Stimulated activated CD8-positive, alpha-beta memory T cell treated with anti-CD3 and anti-CD28 coated beads, Interleukin-2, amount 100 ng/mL, for 1 hour (primary cell): ENCODE measurements around the gene TMX1.
"Not testable (repeated sequence)": the region's sequence is repeated elsewhere in the genome, so short reads cannot be mapped to it uniquely, and the experiment has no call there.

Experiments used
- DNase-seq, 2 donors: peaks; one replicate each; pipeline ENCODE4 v3.0.0-alpha.2; 2020; ENCODE audit warnings: low read depth in 2 of 2

Gene TMX1

DNA sequence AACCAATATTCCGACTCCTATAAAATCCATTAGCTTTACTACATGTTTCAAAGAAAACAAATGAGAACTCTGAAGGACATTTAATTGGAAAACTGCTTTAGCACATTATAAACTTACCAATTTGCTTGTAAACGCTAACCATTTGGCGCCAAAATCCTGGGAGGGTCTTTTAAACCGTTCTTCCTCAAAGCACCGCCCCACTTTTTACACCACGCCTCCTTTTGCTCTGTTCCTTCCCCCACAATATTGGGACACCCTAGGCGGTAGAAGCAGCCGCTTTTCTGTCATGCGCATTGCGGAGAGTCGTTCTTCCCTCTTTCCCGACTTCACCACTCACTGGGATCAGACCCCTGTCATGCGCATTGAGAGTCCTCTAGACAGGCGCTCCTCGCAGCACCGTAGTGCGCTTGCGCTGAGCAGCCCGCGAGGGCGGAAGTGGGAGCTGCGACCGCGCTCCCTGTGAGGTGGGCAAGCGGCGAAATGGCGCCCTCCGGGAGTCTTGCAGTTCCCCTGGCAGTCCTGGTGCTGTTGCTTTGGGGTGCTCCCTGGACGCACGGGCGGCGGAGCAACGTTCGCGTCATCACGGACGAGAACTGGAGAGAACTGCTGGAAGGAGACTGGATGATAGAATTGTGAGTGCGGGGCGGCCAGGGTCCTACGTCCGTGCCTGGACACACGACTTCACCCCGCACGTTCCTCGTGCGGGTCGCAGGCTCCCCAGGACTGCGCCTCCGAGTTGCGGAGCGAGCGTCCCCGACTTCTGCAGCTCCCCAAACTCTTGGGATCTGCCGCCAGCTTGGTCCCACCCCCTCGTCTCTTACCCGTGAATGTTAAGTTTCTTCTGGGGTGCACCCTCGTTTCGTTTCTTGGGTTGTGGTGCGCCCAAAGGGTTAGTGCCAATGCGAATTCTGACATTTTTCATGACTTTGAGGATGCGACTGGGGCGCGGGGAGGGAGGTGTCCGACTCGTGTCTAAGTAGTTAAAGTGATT lies at the start of gene TMX1:
TSS of gene TMX1 (plus strand) at position 435 of the 991 bp plus-strand sequence. CDS start at position 481, 46 bp downstream.
- peak; percentile 71 to 74 for DNase-seq

DNA sequence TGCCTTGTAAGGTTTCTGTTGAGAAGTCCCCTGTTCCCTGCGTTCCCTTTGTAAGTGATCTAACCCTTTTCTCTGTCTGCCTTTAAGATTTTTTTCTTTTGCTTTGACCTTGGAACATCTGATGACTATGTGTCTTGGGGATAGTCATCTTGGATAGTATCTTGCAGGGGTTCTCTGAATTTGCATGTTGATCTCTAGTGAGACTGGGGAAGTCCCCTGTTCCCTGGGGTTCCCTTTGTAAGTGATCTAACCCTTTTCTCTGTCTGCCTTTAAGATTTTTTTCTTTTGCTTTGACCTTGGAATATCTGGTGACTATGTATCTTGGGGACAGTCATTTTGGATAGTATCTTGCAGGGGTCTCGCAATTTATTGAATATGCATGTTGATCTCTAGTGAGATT lies 38.2 kb upstream of the TMX1 start:
- DNase-seq = no peak

DNA sequence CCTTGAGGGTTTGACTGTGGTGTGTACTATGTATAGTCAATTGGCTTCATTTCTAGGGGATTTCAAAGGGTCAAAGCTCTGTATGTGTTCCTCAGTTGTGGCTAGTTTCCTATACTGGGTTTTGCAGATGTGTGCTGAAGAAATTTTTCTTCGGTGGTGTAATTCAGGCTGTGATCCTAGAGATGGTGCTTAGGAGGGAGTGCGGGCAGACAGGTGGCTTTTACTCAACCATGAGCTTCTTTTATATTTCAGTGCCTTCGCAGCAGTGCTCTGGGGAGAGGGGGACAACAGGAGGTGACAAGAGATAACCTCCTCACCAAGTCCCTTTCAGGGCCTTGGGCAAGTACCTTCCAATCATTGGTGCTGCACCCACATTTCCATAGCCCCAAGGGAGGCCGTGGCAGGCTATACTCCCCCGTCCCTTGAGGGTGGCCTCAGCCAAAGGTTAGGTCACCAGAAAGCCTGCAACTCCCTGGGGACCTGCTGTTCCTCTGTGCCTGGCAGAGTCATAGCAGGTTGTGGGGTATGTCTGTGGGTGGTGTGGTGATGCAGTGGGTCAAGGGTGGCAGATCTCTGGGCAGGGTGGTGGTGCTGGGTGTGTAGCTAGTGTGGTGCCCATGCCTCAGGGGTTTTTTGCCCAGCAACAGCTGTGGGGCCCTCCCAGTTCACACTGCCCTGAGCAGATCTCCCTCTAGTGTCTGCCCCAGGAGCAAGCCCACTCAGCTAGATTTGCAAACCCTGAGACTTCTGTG lies 37.0 kb upstream of the TMX1 start:
- no peak for DNase-seq

DNA sequence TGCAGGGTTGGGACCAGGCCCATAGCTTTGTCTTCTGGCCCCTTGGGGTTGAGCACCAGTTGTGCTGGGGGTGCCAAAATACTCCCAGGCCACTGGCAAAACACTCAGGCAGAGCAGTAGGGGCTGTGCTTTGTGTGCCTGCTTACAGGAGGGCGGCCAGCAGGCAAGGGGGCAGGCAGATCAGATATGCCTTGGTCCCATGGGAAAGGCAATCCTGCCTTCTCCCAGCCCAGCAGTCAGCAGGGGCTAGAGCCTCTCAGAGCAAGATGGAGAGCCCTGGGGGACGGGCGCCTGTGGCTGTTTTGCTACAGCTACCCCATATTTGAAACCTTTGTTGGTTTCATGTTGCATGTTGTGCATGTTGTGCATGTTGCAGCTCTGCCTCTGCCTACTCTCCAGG lies 36.2 kb upstream of the TMX1 start:
- DNase-seq = no peak

DNA sequence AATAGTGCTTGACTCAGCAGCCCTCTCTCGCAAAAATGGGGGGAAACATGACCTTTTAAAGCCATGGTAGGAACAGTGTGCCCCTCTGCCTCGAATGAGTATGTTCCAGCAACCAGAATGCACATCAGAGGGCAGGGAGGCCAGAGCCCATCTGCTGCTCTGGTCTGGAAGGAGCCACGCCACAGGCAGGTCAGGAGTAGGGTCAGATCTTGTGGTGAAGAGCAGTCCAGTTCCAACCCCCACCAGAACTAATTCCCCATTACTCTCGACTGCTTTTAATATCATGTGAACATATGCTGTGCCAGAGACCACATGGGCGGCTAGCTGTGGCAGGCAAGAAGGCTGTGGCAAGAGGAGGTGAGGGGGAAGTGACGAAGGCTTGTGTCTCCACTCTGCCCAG lies 34.6 kb upstream of the TMX1 start:
- no peak for DNase-seq

DNA sequence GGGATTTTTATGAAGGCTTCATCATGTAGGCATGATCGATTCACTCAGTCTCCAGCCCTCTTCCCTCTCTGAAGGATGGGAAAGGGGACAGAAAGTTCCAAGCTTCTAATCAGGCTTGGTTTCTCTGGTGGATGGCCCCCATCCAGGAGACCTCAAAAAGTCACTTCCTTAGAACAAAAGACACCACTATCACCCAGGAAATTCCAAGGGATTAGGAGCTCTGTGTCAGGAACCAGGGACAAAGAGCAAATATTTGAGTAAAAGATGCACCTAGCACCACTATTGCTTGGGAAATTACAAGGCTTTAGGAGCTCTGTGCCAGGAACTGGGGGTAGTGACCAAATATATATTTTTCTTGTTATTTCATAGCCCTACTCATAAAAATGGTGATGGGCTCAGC lies 33.6 kb upstream of the TMX1 start:
- DNase-seq = no peak

DNA sequence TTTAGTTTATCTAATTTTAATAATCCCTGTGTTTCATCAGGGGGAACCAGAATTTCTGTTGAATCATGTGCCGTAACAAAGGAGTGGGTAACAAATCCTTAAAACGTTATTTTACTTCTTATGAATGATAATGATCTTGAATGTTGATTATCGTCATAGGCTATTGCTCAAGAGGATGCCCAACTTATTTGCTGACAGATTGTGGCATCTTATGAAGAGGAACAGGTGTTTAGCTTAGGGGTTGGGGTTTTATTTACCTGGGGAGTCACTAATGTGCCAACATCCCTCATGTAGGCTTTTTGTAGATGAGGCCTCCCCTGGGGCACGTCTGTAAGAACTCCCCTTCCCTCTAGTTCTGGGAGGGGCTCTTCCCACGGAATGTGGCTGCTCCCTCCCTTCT lies 32.4 kb upstream of the TMX1 start:
- no peak for DNase-seq

DNA sequence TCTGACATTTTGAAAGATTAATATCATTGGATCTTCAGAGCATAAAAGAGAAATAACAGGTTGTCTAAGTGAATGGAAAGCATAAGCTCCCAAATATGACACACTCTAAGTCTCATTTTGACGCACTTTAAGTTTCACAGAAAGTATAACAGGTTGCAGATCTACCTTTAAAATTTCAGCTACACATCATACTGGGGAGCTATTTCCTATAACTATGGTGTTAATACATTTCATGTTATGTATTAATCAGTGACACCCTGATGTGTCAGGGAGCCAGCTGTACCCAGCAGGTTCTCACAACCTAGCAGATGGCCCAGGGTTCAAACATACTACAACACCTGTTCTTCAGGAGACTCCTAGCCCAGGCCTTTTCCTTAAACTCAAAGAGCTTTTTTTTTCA lies 31.1 kb upstream of the TMX1 start:
- no peak for DNase-seq

DNA sequence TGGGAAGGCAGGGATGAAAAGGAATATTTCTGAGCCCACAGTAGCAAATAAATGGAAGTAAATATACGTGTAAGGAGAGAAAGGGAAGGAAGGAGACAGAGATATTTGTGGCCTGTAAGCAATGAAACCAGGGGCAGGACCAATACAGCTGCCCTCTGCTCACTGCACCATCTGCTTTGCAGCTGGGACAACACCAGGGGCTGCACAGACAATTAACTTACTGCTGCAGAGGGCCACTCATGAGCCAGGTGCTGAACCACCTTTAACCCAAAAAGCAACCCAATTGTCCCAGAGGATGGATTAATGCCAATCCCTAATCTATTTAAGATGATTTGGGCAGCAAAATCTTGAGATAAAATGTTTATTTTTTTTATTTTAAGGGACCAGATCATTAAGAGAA lies 30.6 kb upstream of the TMX1 start:
- DNase-seq = no peak

DNA sequence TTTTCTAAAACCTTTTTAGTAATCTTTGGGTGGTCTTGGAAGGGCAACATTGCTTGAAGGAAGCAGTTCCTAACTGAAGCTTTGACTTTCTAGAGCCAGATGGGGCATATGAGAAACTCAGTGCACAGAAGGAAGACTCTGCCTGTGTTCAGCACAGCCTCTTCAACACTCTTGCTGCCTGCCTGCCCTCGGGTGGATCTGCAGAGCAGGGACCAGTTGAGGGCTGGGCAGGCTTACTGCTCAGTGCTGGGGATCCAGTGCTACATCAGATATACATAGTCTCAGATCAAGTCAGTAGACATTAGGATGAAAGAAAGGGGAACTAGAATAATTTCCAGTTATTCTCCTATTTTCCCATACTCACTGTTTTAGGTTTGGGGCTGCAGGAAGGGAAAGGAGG lies 29.5 kb upstream of the TMX1 start:
- no peak for DNase-seq

DNA sequence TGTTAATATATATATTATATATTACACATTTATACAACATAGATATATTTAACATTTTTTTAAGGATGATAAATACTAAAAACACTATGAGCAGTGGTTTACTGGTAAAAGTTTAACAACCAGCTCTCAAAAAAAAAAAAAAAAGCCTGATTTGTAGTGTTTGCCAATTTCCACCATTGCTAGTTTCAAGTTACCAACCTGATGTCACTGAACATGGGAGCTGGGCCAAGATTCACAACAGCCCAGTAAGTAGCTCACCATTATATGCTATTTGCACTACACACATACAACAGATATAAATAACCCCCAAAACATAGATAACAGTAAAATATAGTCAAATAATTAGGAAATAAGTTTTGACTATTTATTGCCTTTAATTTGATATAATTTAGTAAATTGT lies 28.9 kb upstream of the TMX1 start:
- DNase-seq = no peak

GRCh38 chr14:51216602-51217001 lies 23.4 kb upstream of the TMX1 start:
- no peak for DNase-seq

- no peak for DNase-seq
Observed at GRCh38 chr14:51219473-51220448, 20.3 kb upstream of the TMX1 start.

DNA sequence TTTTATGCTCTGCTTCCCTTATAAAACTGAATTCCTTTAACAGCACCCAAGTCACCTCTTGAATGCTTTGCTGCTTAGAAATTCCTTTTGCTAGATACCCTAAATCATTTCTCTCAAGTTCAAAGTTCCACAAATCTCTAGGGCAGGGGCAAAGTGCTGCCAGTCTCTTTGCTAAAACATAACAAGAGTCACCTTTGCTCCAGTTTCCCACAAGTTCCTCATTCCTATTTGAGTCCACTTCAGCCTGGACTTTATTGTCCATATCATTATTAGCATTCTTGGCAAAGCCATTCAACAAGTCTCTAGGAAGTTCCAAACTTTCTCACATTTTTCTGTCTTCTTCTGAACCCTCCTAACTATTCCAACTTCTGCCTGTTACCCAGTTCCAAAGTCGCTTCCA lies 16.6 kb upstream of the TMX1 start:
- DNase-seq = not testable (repeated sequence)

GRCh38 chr14:51224551-51224950 lies 15.5 kb upstream of the TMX1 start:
- no peak for DNase-seq

DNA sequence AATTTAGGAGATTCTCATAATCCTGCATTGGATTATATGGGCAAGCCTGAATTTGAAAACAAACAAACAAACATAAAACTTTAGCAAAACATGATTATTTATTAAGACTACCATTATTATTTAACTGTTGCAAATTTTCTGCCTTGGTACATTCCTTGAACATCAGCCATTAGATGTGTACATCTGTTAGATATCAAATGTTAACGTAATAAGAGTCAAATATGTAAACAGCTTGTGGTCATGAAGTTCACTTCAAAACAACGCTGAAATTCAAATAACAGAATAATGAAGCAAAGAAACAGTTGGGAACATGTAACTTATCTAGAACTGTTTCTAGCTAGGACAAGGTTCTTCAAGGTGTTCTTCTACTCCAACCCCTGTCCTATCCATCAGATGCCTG lies 14.3 kb upstream of the TMX1 start:
- no peak for DNase-seq

DNA sequence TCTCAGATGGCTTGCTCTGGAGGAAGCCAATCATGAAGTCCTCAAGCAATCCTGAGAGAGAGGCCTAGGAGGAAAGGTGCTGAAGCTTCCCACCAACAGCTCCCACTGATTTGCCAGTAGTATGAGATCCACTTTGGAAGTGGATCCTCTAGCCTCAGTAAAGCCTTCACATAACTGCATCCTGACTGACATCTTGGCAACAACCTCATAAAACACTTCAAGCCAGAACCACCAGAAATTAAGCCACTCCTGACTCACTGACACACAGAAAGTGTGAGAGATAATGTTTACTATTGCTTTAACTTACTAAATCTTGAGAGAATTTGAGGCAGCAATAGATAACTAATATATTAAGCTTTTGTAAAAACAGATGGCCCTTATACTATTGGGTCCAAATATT lies 11.7 kb upstream of the TMX1 start:
- no peak for DNase-seq

- DNase-seq = no peak
Observed at GRCh38 chr14:51228890-51229289, 11.2 kb upstream of the TMX1 start.

GRCh38 chr14:51236314-51236713 lies 3.7 kb upstream of the TMX1 start:
- DNase-seq = no peak

GRCh38 chr14:51240804-51241380 lies 845 bp downstream of the TMX1 start:
- DNase-seq = no peak
